ENCODE data around the gene SAXO1. TPM values are rescaled to one million over a fixed set of nuclear protein-coding genes. Genes with fewer than 3 reads are reported as not detected.

SAXO1 gene
- total RNA-seq, 1 donor from 2014 or later, result under 0.01 TPM

DNA sequence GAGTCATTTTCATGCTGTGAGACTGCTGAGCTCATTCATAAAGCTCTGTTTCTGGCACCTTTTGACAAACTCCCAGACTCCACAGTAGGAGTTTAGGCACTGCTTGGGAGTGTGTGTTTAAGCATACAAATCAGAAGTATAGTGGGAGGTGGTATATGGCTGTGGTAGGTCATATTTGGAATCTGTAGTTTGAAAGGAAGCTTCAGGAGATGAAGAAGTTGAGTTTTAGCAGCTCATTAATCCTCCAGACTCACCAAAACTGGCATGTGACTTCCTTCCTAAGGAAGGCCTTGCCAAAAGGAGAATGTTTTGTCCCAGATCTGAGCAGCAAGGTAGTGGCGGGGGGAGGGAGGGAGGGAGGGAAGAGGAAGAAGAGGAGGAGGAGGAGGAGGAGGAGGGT, 52.8 kb downstream of the SAXO1 start:
- Histone ChIP-seq H3K27me3 (ENCODE audit: control insufficient read depth, insufficient read depth, low read length) (no peaks in the 10 kb centered on the region), H3K36me3 (ENCODE audit: control insufficient read depth, insufficient read depth, low read length) (no peaks in the 10 kb centered on the region), H3K4me3 (ENCODE audit: low read depth, low read length) (no peak overlapping the region)
- TF ChIP-seq CTCF (IDR thresholded peaks at IDR 0.05; ENCODE audit: insufficient read depth, low read length, poor library complexity, severe bottlenecking), result no peak
- no peak for DNase-seq (ENCODE audit: low read depth)

GRCh38 chr9:18979367-18979766, 53.6 kb downstream of the SAXO1 start:
- no peak for DNase-seq (ENCODE audit: low read depth)
- Histone ChIP-seq H3K27me3 (ENCODE audit: control insufficient read depth, insufficient read depth, low read length) (no peaks in the 10 kb centered on the region), H3K4me3 (ENCODE audit: low read depth, low read length) (no peak overlapping the region), H3K36me3 (ENCODE audit: control insufficient read depth, insufficient read depth, low read length) (no peaks in the 10 kb centered on the region)
- TF ChIP-seq CTCF (IDR thresholded peaks at IDR 0.05; ENCODE audit: insufficient read depth, low read length, poor library complexity, severe bottlenecking), result no peak

GRCh38 chr9:18978188-18978587, 54.8 kb downstream of the SAXO1 start:
- Histone ChIP-seq H3K27me3 (ENCODE audit: control insufficient read depth, insufficient read depth, low read length) (no peaks in the 10 kb centered on the region), H3K36me3 (ENCODE audit: control insufficient read depth, insufficient read depth, low read length) (no peaks in the 10 kb centered on the region), H3K4me3 (ENCODE audit: low read depth, low read length) (no peak overlapping the region)
- TF ChIP-seq CTCF (IDR thresholded peaks at IDR 0.05; ENCODE audit: insufficient read depth, low read length, poor library complexity, severe bottlenecking), result no peak
- no peak for DNase-seq (ENCODE audit: low read depth)

DNA sequence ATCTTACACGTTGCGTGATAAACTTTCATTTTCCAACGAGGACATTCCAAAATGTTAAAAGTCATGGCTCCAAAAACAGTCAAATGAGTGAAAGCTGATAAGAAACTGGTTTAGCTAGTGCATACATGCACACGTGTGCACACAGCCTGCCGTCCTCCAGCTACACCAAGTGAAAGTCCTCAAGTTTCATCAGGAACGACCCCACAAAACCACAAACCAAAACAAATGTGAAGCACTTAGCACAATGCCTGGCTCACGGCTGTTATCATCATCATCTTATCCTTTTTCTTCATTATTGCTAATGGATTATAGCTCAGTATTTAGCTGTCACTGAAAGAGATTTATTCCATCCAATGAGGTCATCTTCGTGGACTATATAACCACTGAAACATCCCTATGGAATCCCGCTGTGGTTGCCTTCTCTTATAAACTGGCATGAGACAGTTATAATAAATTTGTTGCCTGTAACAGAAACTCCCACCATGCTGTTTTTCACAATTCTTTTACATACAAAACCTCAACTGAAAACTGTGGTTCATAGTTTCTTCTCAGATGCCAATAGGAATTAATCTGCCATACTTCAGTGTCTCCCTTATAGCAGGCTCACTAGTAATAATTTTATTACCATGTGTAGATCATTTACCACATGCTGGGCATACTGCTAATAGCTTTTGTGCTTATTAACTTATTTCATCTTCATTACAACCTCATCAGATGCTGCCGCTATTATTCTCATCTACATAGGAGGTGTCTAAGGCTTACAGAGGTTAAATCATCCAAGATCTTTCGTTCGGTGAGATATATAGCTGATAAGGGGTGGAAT, 56.1 kb downstream of the SAXO1 start:
- peak; percentile 34 for DNase-seq (ENCODE audit: low read depth)
- no peak overlapping the region for H3K4me3 ChIP-seq (ENCODE audit: low read depth, low read length)

DNA sequence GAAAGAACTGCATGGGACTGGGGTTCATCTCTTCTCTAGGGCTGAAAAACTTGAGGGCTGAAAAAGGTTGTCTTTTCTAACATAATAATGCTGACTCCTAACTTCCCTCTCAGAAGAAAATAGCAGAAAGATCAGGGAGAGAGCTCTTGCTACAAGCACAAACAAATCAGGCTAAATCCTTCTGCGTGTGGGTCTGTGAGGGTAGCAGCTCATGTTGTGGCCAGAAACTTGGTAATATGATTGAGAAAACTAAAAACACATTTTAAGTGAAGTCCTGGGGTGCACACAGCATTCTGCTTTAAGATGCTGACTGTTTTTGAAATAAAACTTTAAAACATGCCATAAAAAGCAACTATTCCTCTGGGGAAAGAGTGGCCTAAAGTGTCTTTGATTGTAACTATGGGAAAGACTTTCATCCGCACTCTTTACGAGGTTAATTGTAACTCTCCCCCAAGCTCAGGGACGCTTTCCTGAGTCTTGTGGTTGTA, 56.7 kb downstream of the SAXO1 start:
- TF ChIP-seq CTCF (IDR thresholded peaks at IDR 0.05; ENCODE audit: insufficient read depth, low read length, poor library complexity, severe bottlenecking), result no peak

More for the DNA sequence above, 56.1 kb downstream of the SAXO1 start:
- no peak for TF ChIP-seq CTCF (IDR thresholded peaks at IDR 0.05; ENCODE audit: insufficient read depth, low read length, poor library complexity, severe bottlenecking)
- Histone ChIP-seq H3K36me3 (ENCODE audit: control insufficient read depth, insufficient read depth, low read length) (no peaks in the 10 kb centered on the region), H3K27me3 (ENCODE audit: control insufficient read depth, insufficient read depth, low read length) (no peaks in the 10 kb centered on the region)

More for the DNA sequence above, 56.7 kb downstream of the SAXO1 start:
- no peaks in the 10 kb centered on the region for H3K36me3 ChIP-seq (ENCODE audit: control insufficient read depth, insufficient read depth, low read length)
- no peak overlapping the region for H3K4me3 ChIP-seq (ENCODE audit: low read depth, low read length)
- DNase-seq (ENCODE audit: low read depth), result no peak
- H3K27me3 ChIP-seq (ENCODE audit: control insufficient read depth, insufficient read depth, low read length), result no peaks in the 10 kb centered on the region

All from kidney epithelial cell (primary cell).